Neural progenitor cell (in vitro differentiated cells): ENCODE results near the gene TIPRL. TPM values are rescaled to one million over a fixed set of nuclear protein-coding genes. Genes with fewer than 3 reads are reported as not detected.
A peak's percentile ranks its signal among the peaks of the same experiment; 100 is the strongest.

ENCODE experiments used
- DNase-seq: peaks from one replicate; pipeline ENCODE4 v3.0.0-alpha.2; 2016; ENCODE audit warnings: low spot score
- H2AFZ ChIP-seq: fragments of 200-600 bp; sonication (generic); replicated peaks from 2 replicates; pipeline ENCODE4 v1.6.1; 2016; ENCODE audit warnings: antibody characterized with exemption
- H3F3A ChIP-seq: fragments of 200-600 bp; sonication (generic); 2 replicates; pipeline ENCODE4 v1.6.1; 2016; ENCODE audit warnings: antibody characterized with exemption, low read depth
- H3K27ac ChIP-seq: fragments of 200-600 bp; sonication (generic); 2 replicates; pipeline ENCODE4 v1.5.1; 2016; ENCODE audit warnings: mild to moderate bottlenecking
- H3K27me3 ChIP-seq: fragments of 200-600 bp; sonication (generic); 2 replicates; pipeline ENCODE4 v1.6.1; 2016; ENCODE audit warnings: mild to moderate bottlenecking, moderate library complexity
- H3K36me3 ChIP-seq: fragments of 200-600 bp; sonication (generic); 2 replicates; pipeline ENCODE4 v1.5.1; 2016
- H3K4me1 ChIP-seq: fragments of 200-600 bp; sonication (generic); 2 replicates; pipeline ENCODE4 v1.6.1; 2016; ENCODE audit warnings: mixed run types
- H3K4me2 ChIP-seq: fragments of 200-600 bp; sonication (generic); 2 replicates; pipeline ENCODE4 v1.6.1; 2016
- H3K4me3 ChIP-seq: fragments of 200-600 bp; sonication (generic); 2 replicates; pipeline ENCODE4 v1.5.1; 2016
- H3K79me2 ChIP-seq: fragments of 200-600 bp; sonication (generic); 2 replicates; pipeline ENCODE4 v1.6.1; 2016; ENCODE audit warnings: low read depth
- H3K9ac ChIP-seq: fragments of 200-600 bp; sonication (generic); 2 replicates; pipeline ENCODE4 v1.6.1; 2016
- H3K9me3 ChIP-seq: fragments of 200-600 bp; sonication (generic); 2 replicates; pipeline ENCODE4 v1.5.1; 2016; ENCODE audit warnings: low read depth
- H4K20me1 ChIP-seq: fragments of 200-600 bp; sonication (generic); 2 replicates; pipeline ENCODE4 v1.6.1; 2016; ENCODE audit warnings: low read depth
- H3K27ac Mint-ChIP-seq: 3 replicates; pipeline ENCODE4 v1.8.0; 2021; ENCODE audit warnings: mixed read lengths
- H3K27me3 Mint-ChIP-seq: 2 replicates; pipeline ENCODE4 v1.8.0; 2022; ENCODE audit warnings: low read depth, mild to moderate bottlenecking, inconsistent platforms, moderate library complexity, mixed read lengths; ENCODE audit not compliant: insufficient read depth
- H3K36me3 Mint-ChIP-seq: 3 replicates; pipeline ENCODE4 v1.8.0; 2021; ENCODE audit warnings: mixed read lengths
- H3K4me1 Mint-ChIP-seq: 3 replicates; pipeline ENCODE4 v1.8.0; 2021; ENCODE audit warnings: mixed read lengths
- H3K4me3 Mint-ChIP-seq: 3 replicates; pipeline ENCODE4 v1.8.0; 2021; ENCODE audit warnings: mild to moderate bottlenecking, moderate library complexity, mixed read lengths
- H3K9me3 Mint-ChIP-seq: 3 replicates; pipeline ENCODE4 v1.8.0; 2020; ENCODE audit warnings: mixed read lengths
- CTCF ChIP-seq: fragments of 200-600 bp; sonication (generic); IDR thresholded peaks from 2 replicates; pipeline ENCODE4 v1.5.1; 2017; ENCODE audit warnings: antibody characterized with exemption, mild to moderate bottlenecking
- EZH2 ChIP-seq: fragments of 200-600 bp; sonication (generic); IDR thresholded peaks from 2 replicates; pipeline ENCODE4 v1.6.1; 2017; ENCODE audit warnings: antibody characterized with exemption, mild to moderate bottlenecking, moderate library complexity
- EZH2phosphoT487 ChIP-seq: fragments of 200-600 bp; sonication (generic); IDR thresholded peaks from 2 replicates; pipeline ENCODE4 v1.6.1; 2017; ENCODE audit warnings: antibody characterized with exemption
- total RNA-seq: library from RNA; depleted of rRNA; stranded (reverse); fragments of >200 nt; gene quantifications from 2 replicates; pipeline ENCODE4 v1.2.3, GENCODE V29; 2015; ENCODE audit warnings: low replicate concordance

Gene TIPRL
- total RNA-seq, 1 donor from 2014 or later: 52.9 TPM

- Histone ChIP-seq H3K27ac (peak overlapping the region; percentile 53), H3K4me2 (no peak overlapping the region), H3F3A (no peaks in the 10 kb centered on the region), H3K9ac (no peak overlapping the region), H3K4me1 (no peaks in the 10 kb centered on the region), H3K9me3 (no peaks in the 10 kb centered on the region), H3K27me3 (no peaks in the 10 kb centered on the region), H2AFZ (no peak overlapping the region), H3K79me2 (no peaks in the 10 kb centered on the region), H4K20me1 (no peaks in the 10 kb centered on the region), H3K36me3 (peaks cover 13% of the 10 kb centered on the region), H3K4me3 (no peak overlapping the region)
- H3K4me3 Mint-ChIP-seq: no peak overlapping the region
- H3K36me3 Mint-ChIP-seq: peaks cover 16% of the 10 kb centered on the region
- no peak overlapping the region for H3K27ac Mint-ChIP-seq
- H3K27me3 Mint-ChIP-seq: peaks cover 2% of the 10 kb centered on the region
- DNase-seq: no peak
- H3K9me3 Mint-ChIP-seq: no peaks in the 10 kb centered on the region
- no peaks in the 10 kb centered on the region for H3K4me1 Mint-ChIP-seq
- TF ChIP-seq EZH2phosphoT487: no peak
- TF ChIP-seq EZH2: no peak
- no peak for TF ChIP-seq CTCF
Measured at GRCh38 chr1:168190403-168190802, 11.6 kb downstream of the TIPRL start.

GRCh38 chr1:168195199-168196135, 16.7 kb downstream of the TIPRL start:
- H3K9ac ChIP-seq: no peak overlapping the region
- peaks cover 3% of the 10 kb centered on the region for H3F3A ChIP-seq
- no peak overlapping the region for H2AFZ ChIP-seq
- no peak overlapping the region for H3K27ac Mint-ChIP-seq
- TF ChIP-seq EZH2phosphoT487: no peak
- TF ChIP-seq CTCF: no peak
- no peak for TF ChIP-seq EZH2
- H3K27ac ChIP-seq: no peak overlapping the region
- H3K4me3 Mint-ChIP-seq: no peak overlapping the region
- peaks cover 20% of the 10 kb centered on the region for H3K36me3 Mint-ChIP-seq
- no peak for DNase-seq
- no peaks in the 10 kb centered on the region for H3K27me3 Mint-ChIP-seq
- no peaks in the 10 kb centered on the region for H3K4me1 ChIP-seq
- H3K4me2 ChIP-seq: no peak overlapping the region
- H3K79me2 ChIP-seq: no peaks in the 10 kb centered on the region
- no peaks in the 10 kb centered on the region for H3K9me3 Mint-ChIP-seq
- no peaks in the 10 kb centered on the region for H4K20me1 ChIP-seq
- H3K9me3 ChIP-seq: no peaks in the 10 kb centered on the region
- peaks cover 17% of the 10 kb centered on the region for H3K36me3 ChIP-seq
- H3K4me1 Mint-ChIP-seq: no peaks in the 10 kb centered on the region
- H3K27me3 ChIP-seq: no peaks in the 10 kb centered on the region
- no peak overlapping the region for H3K4me3 ChIP-seq

GRCh38 chr1:168199056-168199455, 20.3 kb downstream of the TIPRL start:
- Histone ChIP-seq H4K20me1 (no peaks in the 10 kb centered on the region), H2AFZ (no peak overlapping the region), H3K4me3 (no peak overlapping the region), H3K79me2 (no peaks in the 10 kb centered on the region), H3K4me2 (no peak overlapping the region), H3K9ac (no peak overlapping the region), H3K27me3 (no peaks in the 10 kb centered on the region), H3K9me3 (no peaks in the 10 kb centered on the region), H3F3A (peaks cover 3% of the 10 kb centered on the region), H3K4me1 (no peaks in the 10 kb centered on the region), H3K27ac (no peak overlapping the region), H3K36me3 (peaks cover 4% of the 10 kb centered on the region)
- Mint-ChIP-seq H3K4me1 (no peaks in the 10 kb centered on the region), H3K36me3 (peaks cover 13% of the 10 kb centered on the region), H3K27me3 (no peaks in the 10 kb centered on the region), H3K27ac (no peak overlapping the region), H3K9me3 (peaks cover 2% of the 10 kb centered on the region), H3K4me3 (no peak overlapping the region)
- TF ChIP-seq EZH2: no peak
- no peak for TF ChIP-seq EZH2phosphoT487
- TF ChIP-seq CTCF: no peak
- no peak for DNase-seq
